Left lung (tissue), 10 donors: Measurements from ENCODE around the gene ABHD5. TPM values are rescaled to one million over a fixed set of nuclear protein-coding genes. Genes with fewer than 3 reads are reported as not detected.
"Not testable (repeated sequence)": the region's sequence is repeated elsewhere in the genome, so short reads cannot be mapped to it uniquely, and the experiment has no call there.

Experiments used
- ATAC-seq: fragments of 200-7000 bp; cut with Tn5 transposase; one replicate; pipeline ENCODE4 v1.9.1; 2020; ENCODE audit warnings: moderate library complexity
- DNase-seq, 4 donors: peaks; one replicate each; pipeline ENCODE4 v3.0.0-alpha.2; 2013 to 2020
- H3K27ac ChIP-seq, 2 donors: fragments of 200-600 bp; sonication (generic) in 1 of 2; one replicate each; pipeline versions ENCODE4 v1.5.0 to v1.8.0; 2020 to 2021
- H3K27me3 ChIP-seq, 2 donors: fragments of 200-600 bp; sonication (generic) in 1 of 2; one replicate each; pipeline versions ENCODE4 v1.5.0 to v1.8.0; 2020 to 2021
- H3K36me3 ChIP-seq, 2 donors: fragments of 200-600 bp; sonication (generic) in 1 of 2; one replicate each; pipeline versions ENCODE4 v1.5.0 to v1.8.0; 2020 to 2021
- H3K4me1 ChIP-seq, 2 donors: fragments of 200-600 bp; one replicate each; pipeline ENCODE4 v1.8.0; 2021
- H3K4me3 ChIP-seq, 2 donors: fragments of 200-600 bp; sonication (generic) in 1 of 2; one replicate each; pipeline versions ENCODE4 v1.5.0 to v1.8.0; 2020 to 2021; ENCODE audit warnings: mild to moderate bottlenecking in 1 of 2
- H3K9me3 ChIP-seq, 2 donors: fragments of 200-600 bp; sonication (generic) in 1 of 2; one replicate each; pipeline versions ENCODE4 v1.5.0 to v1.8.0; 2020 to 2021
- CTCF ChIP-seq, 2 donors: fragments of 200-600 bp; sonication (generic) in 1 of 2; IDR thresholded peaks; one replicate each; pipeline versions ENCODE4 v1.5.0 to v1.8.0; 2021; ENCODE audit warnings: antibody characterized with exemption in 2 of 2
- intact Hi-C, 2 donors: fragments of 100-400 bp; cut with DNase I; formaldehyde crosslinking; loops; one replicate each; pipeline versions ENCODE4 v1.11.2 to v1.14.2; 2022
- polyA plus RNA-seq, 6 donors: library from polyadenylated mRNA; unstranded; fragments of 120-200 nt; gene quantifications; one replicate each; pipeline ENCODE4 v1.2.1, GENCODE V29; 2013; ENCODE audit not compliant: insufficient read length in 6 of 6
- total RNA-seq, 2 donors: library from RNA; stranded (reverse); fragmentation: NEBNext Ultra II Directional; extraction: Animal tissue kit (Norgen Biotek cat#: 25700); gene quantifications; one replicate each; pipeline ENCODE4 v1.2.1, GENCODE V29; 2021
- donor health status: DM: no; HTN: yes; CAD: no.
- donor health status: DM: no; HTN: no; CAD: no.

ABHD5 gene
- total and polyA plus RNA-seq, 8 donors, result 14.2 to 41.0 (median 17.2) TPM

GRCh38 chr3:43676441-43676840, 14.3 kb upstream of the ABHD5 start:
- DNase-seq (no peak), ATAC-seq (no peak)
- Histone ChIP-seq H3K4me1 (no peaks in the 10 kb centered on the region), H3K36me3 (no peaks in the 10 kb centered on the region), H3K4me3 (no peak overlapping the region), H3K9me3 (peaks cover 0 to 5% of the 10 kb centered on the region in 2 donors), H3K27me3 (no peaks in the 10 kb centered on the region), H3K27ac (no peak overlapping the region)
- intact Hi-C loops, result no loop called here
- TF ChIP-seq CTCF (IDR thresholded peaks at IDR 0.05), result no peak

GRCh38 chr3:43678375-43678774, 12.4 kb upstream of the ABHD5 start:
- intact Hi-C loops, result not testable (repeated sequence)

GRCh38 chr3:43678887-43679449, 11.8 kb upstream of the ABHD5 start:
- H3K9me3 ChIP-seq, intact Hi-C loops, ATAC-seq, H3K4me3 ChIP-seq, H3K4me1 ChIP-seq, H3K27me3 ChIP-seq, H3K36me3 ChIP-seq, H3K27ac ChIP-seq, DNase-seq: not testable (repeated sequence)

More at GRCh38 chr3:43678375-43678774, 12.4 kb upstream of the ABHD5 start:
- not testable (repeated sequence) for H3K27me3 ChIP-seq, H3K9me3 ChIP-seq, DNase-seq, H3K4me1 ChIP-seq, H3K27ac ChIP-seq, H3K36me3 ChIP-seq, H3K4me3 ChIP-seq, ATAC-seq

GRCh38 chr3:43680857-43681256, 9.9 kb upstream of the ABHD5 start:
- H3K36me3 ChIP-seq, H3K9me3 ChIP-seq, intact Hi-C loops, H3K27me3 ChIP-seq, H3K4me3 ChIP-seq, ATAC-seq, H3K4me1 ChIP-seq, H3K27ac ChIP-seq, DNase-seq: not testable (repeated sequence)

- H3K4me3 ChIP-seq, result no peak overlapping the region
- TF ChIP-seq CTCF (IDR thresholded peaks at IDR 0.05), result no peak
- DNase-seq (no peak), ATAC-seq (no peak)
- intact Hi-C loops, result no loop called here
- H3K27ac ChIP-seq, result no peak overlapping the region
- no peaks in the 10 kb centered on the region for H3K9me3 ChIP-seq
- peaks cover 0 to 4% of the 10 kb centered on the region in 2 donors for H3K4me1 ChIP-seq
- no peaks in the 10 kb centered on the region for H3K27me3 ChIP-seq
- H3K36me3 ChIP-seq, result no peaks in the 10 kb centered on the region
Measured at GRCh38 chr3:43684944-43685343, 5.8 kb upstream of the ABHD5 start.

GRCh38 chr3:43685921-43686320, 4.8 kb upstream of the ABHD5 start:
- Histone ChIP-seq H3K27ac (no peak overlapping the region), H3K36me3 (no peaks in the 10 kb centered on the region), H3K27me3 (no peaks in the 10 kb centered on the region), H3K9me3 (no peaks in the 10 kb centered on the region), H3K4me3 (no peak overlapping the region), H3K4me1 (peaks cover 0 to 7% of the 10 kb centered on the region in 2 donors)
- ATAC-seq (no peak), DNase-seq (no peak)
- TF ChIP-seq CTCF (IDR thresholded peaks at IDR 0.05), result no peak
- intact Hi-C loops, result no loop called here

GRCh38 chr3:43686333-43686699, 4.4 kb upstream of the ABHD5 start:
- no peak overlapping the region for H3K27ac ChIP-seq
- TF ChIP-seq CTCF (IDR thresholded peaks at IDR 0.05), result no peak
- H3K4me1 ChIP-seq, result peaks cover 0 to 7% of the 10 kb centered on the region in 2 donors
- DNase-seq (no peak), ATAC-seq (no peak)
- H3K27me3 ChIP-seq, result no peaks in the 10 kb centered on the region
- no peaks in the 10 kb centered on the region for H3K36me3 ChIP-seq
- H3K4me3 ChIP-seq, result no peak overlapping the region
- H3K9me3 ChIP-seq, result no peaks in the 10 kb centered on the region
- intact Hi-C loops, result no loop called here
